DND-41 (cell line): Measurements from ENCODE around the gene TMEM44.

ENCODE experiments used
- EZH2 ChIP-seq: IDR thresholded peaks from 3 replicates; pipeline ENCODE4 v1.6.1; 2012; ENCODE audit warnings: borderline replicate concordance, low read depth, mild to moderate bottlenecking, moderate library complexity, low read length, inconsistent platforms; ENCODE audit not compliant: severe bottlenecking
- TF ChIP-seq, protein P1 (sequence below): IDR thresholded peaks from 2 replicates; pipeline ENCODE4 v1.5.1; 2012; ENCODE audit warnings: borderline replicate concordance, low read length, moderate library complexity, mild to moderate bottlenecking; ENCODE audit not compliant: poor library complexity, severe bottlenecking; ENCODE audit errors: extremely low read depth

- TF ChIP-seq, protein P1, sequence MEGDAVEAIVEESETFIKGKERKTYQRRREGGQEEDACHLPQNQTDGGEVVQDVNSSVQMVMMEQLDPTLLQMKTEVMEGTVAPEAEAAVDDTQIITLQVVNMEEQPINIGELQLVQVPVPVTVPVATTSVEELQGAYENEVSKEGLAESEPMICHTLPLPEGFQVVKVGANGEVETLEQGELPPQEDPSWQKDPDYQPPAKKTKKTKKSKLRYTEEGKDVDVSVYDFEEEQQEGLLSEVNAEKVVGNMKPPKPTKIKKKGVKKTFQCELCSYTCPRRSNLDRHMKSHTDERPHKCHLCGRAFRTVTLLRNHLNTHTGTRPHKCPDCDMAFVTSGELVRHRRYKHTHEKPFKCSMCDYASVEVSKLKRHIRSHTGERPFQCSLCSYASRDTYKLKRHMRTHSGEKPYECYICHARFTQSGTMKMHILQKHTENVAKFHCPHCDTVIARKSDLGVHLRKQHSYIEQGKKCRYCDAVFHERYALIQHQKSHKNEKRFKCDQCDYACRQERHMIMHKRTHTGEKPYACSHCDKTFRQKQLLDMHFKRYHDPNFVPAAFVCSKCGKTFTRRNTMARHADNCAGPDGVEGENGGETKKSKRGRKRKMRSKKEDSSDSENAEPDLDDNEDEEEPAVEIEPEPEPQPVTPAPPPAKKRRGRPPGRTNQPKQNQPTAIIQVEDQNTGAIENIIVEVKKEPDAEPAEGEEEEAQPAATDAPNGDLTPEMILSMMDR, result no peak
- TF ChIP-seq EZH2, result no peak
Measured at GRCh38 chr3:194584866-194585265, 48.4 kb downstream of the TMEM44 start.
